GM23338 (cell line): ENCODE data around the gene PKIB. TPM values are rescaled to one million over a fixed set of nuclear protein-coding genes. Genes with fewer than 3 reads are reported as not detected.

ENCODE experiments used
- ATAC-seq: fragments of 200-7000 bp; cut with Tn5 transposase; 3 replicates; pipeline ENCODE4 v1.9.1; 2020
- DNase-seq: peaks from one replicate; pipeline ENCODE4 v3.0.0-alpha.2; 2015; ENCODE audit warnings: low spot score
- H2AFZ ChIP-seq: fragments of 200-600 bp; sonication (generic); 2 replicates; pipeline ENCODE4 v1.8.0; 2016; ENCODE audit warnings: antibody characterized with exemption, mild to moderate bottlenecking, moderate library complexity
- H3F3A ChIP-seq: fragments of 200-600 bp; sonication (generic); replicated peaks from 2 replicates; pipeline ENCODE4 v1.8.0; 2017; ENCODE audit warnings: antibody characterized with exemption, mixed run types, low read depth
- H3K27ac ChIP-seq: fragments of 200-600 bp; sonication (generic); 2 replicates; pipeline ENCODE4 v1.6.1; 2016; ENCODE audit warnings: low read depth
- H3K27me3 ChIP-seq: fragments of 200-600 bp; sonication (generic); 2 replicates; pipeline ENCODE4 v1.8.0; 2016; ENCODE audit warnings: mild to moderate bottlenecking, mixed run types, moderate library complexity; ENCODE audit not compliant: insufficient read depth
- H3K36me3 ChIP-seq: fragments of 200-600 bp; sonication (generic); 2 replicates; pipeline ENCODE4 v1.8.0; 2016; ENCODE audit warnings: mild to moderate bottlenecking; ENCODE audit not compliant: insufficient read depth
- H3K4me1 ChIP-seq: fragments of 200-600 bp; sonication (generic); 2 replicates; pipeline ENCODE4 v1.8.0; 2016; ENCODE audit warnings: mild to moderate bottlenecking, moderate library complexity; ENCODE audit not compliant: insufficient read depth
- H3K4me2 ChIP-seq: fragments of 200-600 bp; sonication (generic); 2 replicates; pipeline ENCODE4 v1.7.1; 2017; ENCODE audit warnings: mixed run types
- H3K4me3 ChIP-seq: fragments of 200-600 bp; sonication (generic); 2 replicates; pipeline ENCODE4 v1.6.1; 2016; ENCODE audit warnings: mixed run types
- H3K79me2 ChIP-seq: fragments of 200-600 bp; sonication (generic); replicated peaks from 2 replicates; pipeline ENCODE4 v1.8.0; 2017; ENCODE audit warnings: mild to moderate bottlenecking; ENCODE audit not compliant: insufficient read depth
- H3K9me2 ChIP-seq: fragments of 200-600 bp; sonication (generic); 2 replicates; pipeline ENCODE4 v1.8.0; 2017; ENCODE audit not compliant: insufficient read depth
- H4K20me1 ChIP-seq: fragments of 200-600 bp; sonication (generic); replicated peaks from 2 replicates; pipeline ENCODE4 v1.8.0; 2017; ENCODE audit warnings: mild to moderate bottlenecking; ENCODE audit not compliant: insufficient read depth
- H3K27ac Mint-ChIP-seq: 2 replicates; pipeline ENCODE4 v1.8.0; 2020; ENCODE audit warnings: inconsistent platforms, mild to moderate bottlenecking, moderate library complexity, mixed read lengths
- H3K27me3 Mint-ChIP-seq: 3 replicates; pipeline ENCODE4 v1.8.0; 2022; ENCODE audit warnings: low read depth, mild to moderate bottlenecking, moderate library complexity, mixed read lengths, inconsistent platforms; ENCODE audit not compliant: insufficient read depth, poor library complexity
- H3K36me3 Mint-ChIP-seq: 3 replicates; pipeline ENCODE4 v1.8.0; 2021; ENCODE audit warnings: low read depth, mild to moderate bottlenecking, inconsistent platforms, moderate library complexity, mixed read lengths
- H3K4me1 Mint-ChIP-seq: 3 replicates; pipeline ENCODE4 v1.8.0; 2020; ENCODE audit warnings: mild to moderate bottlenecking, inconsistent platforms, mixed read lengths
- H3K4me3 Mint-ChIP-seq: 3 replicates; pipeline ENCODE4 v1.8.0; 2021; ENCODE audit warnings: moderate library complexity, mild to moderate bottlenecking, inconsistent platforms, mixed read lengths
- H3K9me3 Mint-ChIP-seq: 3 replicates; pipeline ENCODE4 v1.8.0; 2020; ENCODE audit warnings: moderate library complexity, mild to moderate bottlenecking, inconsistent platforms, mixed read lengths
- CREB1 ChIP-seq: fragments of 250-450 bp; sonication (Bioruptor Pico); IDR thresholded peaks from 2 replicates; pipeline ENCODE4 v1.5.0; 2020; ENCODE audit warnings: low read depth, mild to moderate bottlenecking, moderate library complexity
- CTCF ChIP-seq, 2 experiments: fragments of 200-600 bp in 1 of 2; sonication (generic) in 1 of 2; conservative IDR thresholded peaks; 2 replicates each; pipeline versions ENCODE4 v1.5.1 to v1.6.1; 2016 to 2017; ENCODE audit warnings: antibody characterized with exemption in 2 of 2, low read depth in 2 of 2, mild to moderate bottlenecking in 2 of 2, moderate library complexity in 1 of 2
- EZH2 ChIP-seq: fragments of 200-600 bp; sonication (generic); IDR thresholded peaks from one replicate; pipeline ENCODE4 v1.8.0; 2017; ENCODE audit warnings: antibody characterized with exemption, mild to moderate bottlenecking, low read depth; ENCODE audit not compliant: unreplicated experiment
- EZH2phosphoT487 ChIP-seq: fragments of 200-600 bp; sonication (generic); IDR thresholded peaks from one replicate; pipeline ENCODE4 v1.8.1; 2018; ENCODE audit warnings: antibody characterized with exemption; ENCODE audit not compliant: unreplicated experiment
- JUNB ChIP-seq: IDR thresholded peaks from one replicate; pipeline ENCODE4 v1.6.1; 2016; ENCODE audit warnings: antibody characterized with exemption; ENCODE audit not compliant: unreplicated experiment
- NANOG ChIP-seq: IDR thresholded peaks from 2 replicates; pipeline ENCODE4 v1.6.1; 2016; ENCODE audit warnings: antibody characterized with exemption, borderline replicate concordance
- POLR2AphosphoS5 ChIP-seq: IDR thresholded peaks from 2 replicates; pipeline ENCODE4 v1.6.1; 2016; ENCODE audit warnings: antibody characterized with exemption, low read depth
- REST ChIP-seq: IDR thresholded peaks from one replicate; pipeline ENCODE4 v1.6.1; 2018; ENCODE audit warnings: antibody characterized with exemption; ENCODE audit not compliant: unreplicated experiment
- STAT1 ChIP-seq: IDR thresholded peaks from one replicate; pipeline ENCODE4 v1.6.1; 2016; ENCODE audit warnings: antibody characterized with exemption; ENCODE audit not compliant: unreplicated experiment
- ZNF114 ChIP-seq: fragments of 250-450 bp; sonication (Bioruptor Pico); IDR thresholded peaks from 2 replicates; pipeline ENCODE4 v1.5.0; 2020; ENCODE audit warnings: mild to moderate bottlenecking, moderate library complexity
- ZNF331 ChIP-seq: fragments of 250-450 bp; sonication (Bioruptor Pico); IDR thresholded peaks from 2 replicates; pipeline ENCODE4 v1.5.0; 2020; ENCODE audit warnings: low read depth, mild to moderate bottlenecking, moderate library complexity
- polyA plus RNA-seq: library from polyadenylated mRNA; unstranded; fragments of >200 nt; fragmentation: Nextera tagmentation; extraction: Ambion mirVana; gene quantifications from 2 replicates; pipeline ENCODE4 v1.2.1, GENCODE V29; 2016
- total RNA-seq: library from RNA; depleted of rRNA; stranded (reverse); fragments of >200 nt; shearing (Covaris generic); gene quantifications from 2 replicates; pipeline ENCODE4 v1.2.3, GENCODE V29; 2014
- TF ChIP-seq, protein P1 (sequence below): IDR thresholded peaks from 2 replicates; pipeline ENCODE4 v1.6.1; 2016; ENCODE audit warnings: antibody characterized with exemption

The PKIB gene
- total and polyA plus RNA-seq, 2 experiments from 2014 or later: 125 to 170 TPM

GRCh38 chr6:122631571-122632249 lies 21.5 kb downstream of the PKIB start:
- Histone ChIP-seq H4K20me1 (no peaks in the 10 kb centered on the region; the same call in 1 of the 2 replicates), H3F3A (no peaks in the 10 kb centered on the region), H3K27me3 (no peaks in the 10 kb centered on the region), H3K9me2 (no peaks in the 10 kb centered on the region), H3K4me2 (no peak overlapping the region), H3K27ac (no peak overlapping the region), H3K4me1 (no peaks in the 10 kb centered on the region), H2AFZ (no peak overlapping the region), H3K79me2 (no peaks in the 10 kb centered on the region), H3K4me3 (no peak overlapping the region), H3K36me3 (0 out of 2 replicates have a peak, but pooled peaks cover 2% of the 10 kb centered on the region)
- no peaks in the 10 kb centered on the region for H3K27me3 Mint-ChIP-seq
- H3K9me3 Mint-ChIP-seq: no peaks in the 10 kb centered on the region
- no peaks in the 10 kb centered on the region for H3K4me1 Mint-ChIP-seq
- H3K4me3 Mint-ChIP-seq: no peak overlapping the region
- ATAC-seq: no peak
- no peak for DNase-seq
- 0 out of 2 replicates have a peak overlapping the region, but pooled peaks have one; percentile 3 for H3K27ac Mint-ChIP-seq
- H3K36me3 Mint-ChIP-seq: peaks cover 18% of the 10 kb centered on the region
- no peak for TF ChIP-seq EZH2
- TF ChIP-seq, protein P1, sequence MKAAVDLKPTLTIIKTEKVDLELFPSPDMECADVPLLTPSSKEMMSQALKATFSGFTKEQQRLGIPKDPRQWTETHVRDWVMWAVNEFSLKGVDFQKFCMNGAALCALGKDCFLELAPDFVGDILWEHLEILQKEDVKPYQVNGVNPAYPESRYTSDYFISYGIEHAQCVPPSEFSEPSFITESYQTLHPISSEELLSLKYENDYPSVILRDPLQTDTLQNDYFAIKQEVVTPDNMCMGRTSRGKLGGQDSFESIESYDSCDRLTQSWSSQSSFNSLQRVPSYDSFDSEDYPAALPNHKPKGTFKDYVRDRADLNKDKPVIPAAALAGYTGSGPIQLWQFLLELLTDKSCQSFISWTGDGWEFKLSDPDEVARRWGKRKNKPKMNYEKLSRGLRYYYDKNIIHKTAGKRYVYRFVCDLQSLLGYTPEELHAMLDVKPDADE: no peak
- TF ChIP-seq POLR2AphosphoS5: no peak
- TF ChIP-seq ZNF331 (CRISPR knock-in tag): no peak
- no peak for TF ChIP-seq CTCF (conservative IDR thresholded peaks at IDR 0.05; ENCODE audit: low read depth in 2 of 2)
- TF ChIP-seq CREB1 (CRISPR knock-in tag): no peak
- no peak for TF ChIP-seq EZH2phosphoT487
- TF ChIP-seq REST: no peak
- no peak for TF ChIP-seq JUNB
- no peak for TF ChIP-seq ZNF114
- TF ChIP-seq NANOG: no peak
- TF ChIP-seq STAT1: no peak
